Suprapubic skin (tissue), 4 donors: Measurements from ENCODE around the gene KIF4B. TPM values are rescaled to one million over a fixed set of nuclear protein-coding genes. Genes with fewer than 3 reads are reported as not detected.
A peak's percentile ranks its signal among the peaks of the same experiment; 100 is the strongest.
"Not testable (repeated sequence)": the region's sequence is repeated elsewhere in the genome, so short reads cannot be mapped to it uniquely, and the experiment has no call there.

Experiments
- DNase-seq, 2 donors: peaks; one replicate each; pipeline ENCODE4 v3.0.0-alpha.2; 2019; ENCODE audit warnings: low spot score in 2 of 2
- H3K27ac ChIP-seq: fragments of 200-600 bp; sonication (generic); one replicate; pipeline ENCODE4 v1.5.1; 2019
- H3K27me3 ChIP-seq: fragments of 200-600 bp; sonication (generic); one replicate; pipeline ENCODE4 v1.5.1; 2019
- H3K36me3 ChIP-seq: fragments of 200-600 bp; sonication (generic); one replicate; pipeline ENCODE4 v1.5.1; 2019
- H3K4me1 ChIP-seq: fragments of 200-600 bp; sonication (generic); one replicate; pipeline ENCODE4 v1.5.1; 2019
- H3K4me3 ChIP-seq: fragments of 200-600 bp; sonication (generic); one replicate; pipeline ENCODE4 v1.5.1; 2019; ENCODE audit warnings: mild to moderate bottlenecking
- H3K9me3 ChIP-seq: fragments of 200-600 bp; sonication (generic); one replicate; pipeline ENCODE4 v1.5.1; 2019
- EP300 ChIP-seq: sonication (generic); formaldehyde crosslinking; IDR thresholded peaks from one replicate; pipeline ENCODE4 v1.6.1; 2017; ENCODE audit warnings: antibody characterized with exemption
- POLR2A ChIP-seq, 2 donors: fragments of 450-650 bp; IDR thresholded peaks; one replicate each; pipeline ENCODE4 v1.6.1; 2017; ENCODE audit warnings: antibody characterized with exemption in 2 of 2, mild to moderate bottlenecking in 2 of 2, moderate library complexity in 2 of 2
- POLR2AphosphoS5 ChIP-seq, 3 donors: sonication (generic); formaldehyde crosslinking; IDR thresholded peaks; one replicate each; pipeline ENCODE4 v1.6.1; 2017; ENCODE audit warnings: antibody characterized with exemption in 3 of 3
- WGBS: methylation state at CpG from one replicate; pipeline ENCODE4 v1.1.5; 2018; 5-methylcytosine and 5-hydroxymethylcytosine counted together
- total RNA-seq, 4 donors: library from RNA; depleted of rRNA; stranded (reverse); fragments of >200 nt; gene quantifications; one replicate each; pipeline ENCODE4 v1.1.0, GENCODE V29; 2016
- TF ChIP-seq, protein P1 (sequence below), 2 donors: fragments of 200-600 bp in 1 of 2; fragments of 450-650 bp in 1 of 2; sonication (generic) in 1 of 2; IDR thresholded peaks; one replicate each; pipeline ENCODE4 v1.5.1; 2016 to 2019; ENCODE audit warnings: antibody characterized with exemption in 2 of 2, mild to moderate bottlenecking in 1 of 2, moderate library complexity in 1 of 2

The KIF4B gene
- total RNA-seq, 4 donors from 2014 or later: 0.72 TPM; not detected in 3

DNA sequence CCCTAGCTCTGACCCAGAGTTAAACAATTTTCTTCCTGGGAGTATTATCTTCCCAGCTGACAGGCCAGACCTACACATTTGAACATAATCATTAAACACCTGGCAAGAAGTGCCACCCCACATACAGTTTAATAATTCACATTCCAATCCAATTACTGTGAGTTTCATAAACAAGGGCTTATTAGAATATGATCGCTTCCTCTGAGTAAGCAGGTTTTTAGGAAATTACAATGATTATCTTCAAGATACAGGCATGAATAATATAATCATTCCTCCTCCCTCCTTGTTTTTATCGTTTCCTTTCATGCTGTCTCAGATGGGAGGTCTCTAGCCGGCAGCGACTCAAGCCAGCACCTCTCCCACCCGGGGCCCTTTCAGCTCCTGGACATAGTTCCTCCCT is 15.8 kb upstream of the KIF4B start:
- Histone ChIP-seq H3K27ac (no peak overlapping the region), H3K27me3 (no peaks in the 10 kb centered on the region)
- WGBS: 31% methylated on average over 5 of the region's 5 CpGs

DNA sequence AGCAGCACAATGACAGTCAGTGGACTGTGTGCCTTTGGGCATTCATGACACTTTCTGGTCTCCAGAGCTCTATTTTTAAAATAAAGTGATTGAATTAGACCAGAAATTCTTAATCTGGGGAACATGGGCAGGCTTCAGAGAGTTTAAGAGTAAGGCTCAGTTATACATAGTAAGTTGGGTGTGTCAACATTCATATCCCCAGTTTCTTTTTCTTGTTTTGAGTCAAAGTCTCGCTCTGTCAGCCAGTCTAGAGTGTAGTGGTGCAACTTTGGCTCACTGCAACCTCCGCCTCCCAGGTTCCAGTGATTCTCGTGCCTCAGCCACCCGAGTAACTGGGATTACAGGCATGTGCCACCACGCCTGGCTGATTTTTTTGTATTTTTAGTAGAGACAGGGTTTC is 13.7 kb upstream of the KIF4B start:
- TF ChIP-seq EP300 (no peak), POLR2A (IDR thresholded peaks at IDR 0.05) (no peak), POLR2AphosphoS5 (IDR thresholded peaks at IDR 0.05) (no peak)
- TF ChIP-seq, protein P1, sequence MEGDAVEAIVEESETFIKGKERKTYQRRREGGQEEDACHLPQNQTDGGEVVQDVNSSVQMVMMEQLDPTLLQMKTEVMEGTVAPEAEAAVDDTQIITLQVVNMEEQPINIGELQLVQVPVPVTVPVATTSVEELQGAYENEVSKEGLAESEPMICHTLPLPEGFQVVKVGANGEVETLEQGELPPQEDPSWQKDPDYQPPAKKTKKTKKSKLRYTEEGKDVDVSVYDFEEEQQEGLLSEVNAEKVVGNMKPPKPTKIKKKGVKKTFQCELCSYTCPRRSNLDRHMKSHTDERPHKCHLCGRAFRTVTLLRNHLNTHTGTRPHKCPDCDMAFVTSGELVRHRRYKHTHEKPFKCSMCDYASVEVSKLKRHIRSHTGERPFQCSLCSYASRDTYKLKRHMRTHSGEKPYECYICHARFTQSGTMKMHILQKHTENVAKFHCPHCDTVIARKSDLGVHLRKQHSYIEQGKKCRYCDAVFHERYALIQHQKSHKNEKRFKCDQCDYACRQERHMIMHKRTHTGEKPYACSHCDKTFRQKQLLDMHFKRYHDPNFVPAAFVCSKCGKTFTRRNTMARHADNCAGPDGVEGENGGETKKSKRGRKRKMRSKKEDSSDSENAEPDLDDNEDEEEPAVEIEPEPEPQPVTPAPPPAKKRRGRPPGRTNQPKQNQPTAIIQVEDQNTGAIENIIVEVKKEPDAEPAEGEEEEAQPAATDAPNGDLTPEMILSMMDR (IDR thresholded peaks at IDR 0.05): no peak
- Histone ChIP-seq H3K9me3 (no peaks in the 10 kb centered on the region), H3K36me3 (no peaks in the 10 kb centered on the region), H3K27me3 (no peaks in the 10 kb centered on the region), H3K4me3 (no peak overlapping the region), H3K4me1 (no peaks in the 10 kb centered on the region), H3K27ac (no peak overlapping the region)
- 97% methylated on average over 5 of the region's 5 CpGs for WGBS
- no peak for DNase-seq

More for the DNA sequence above, 15.8 kb upstream of the KIF4B start:
- DNase-seq: no peak
- no peaks in the 10 kb centered on the region for H3K4me1 ChIP-seq
- no peaks in the 10 kb centered on the region for H3K9me3 ChIP-seq
- H3K36me3 ChIP-seq: no peaks in the 10 kb centered on the region
- TF ChIP-seq, protein P1 (IDR thresholded peaks at IDR 0.05): no peak
- no peak for TF ChIP-seq POLR2AphosphoS5 (IDR thresholded peaks at IDR 0.05)
- TF ChIP-seq EP300: no peak
- TF ChIP-seq POLR2A (IDR thresholded peaks at IDR 0.05): no peak
- no peak overlapping the region for H3K4me3 ChIP-seq

DNA sequence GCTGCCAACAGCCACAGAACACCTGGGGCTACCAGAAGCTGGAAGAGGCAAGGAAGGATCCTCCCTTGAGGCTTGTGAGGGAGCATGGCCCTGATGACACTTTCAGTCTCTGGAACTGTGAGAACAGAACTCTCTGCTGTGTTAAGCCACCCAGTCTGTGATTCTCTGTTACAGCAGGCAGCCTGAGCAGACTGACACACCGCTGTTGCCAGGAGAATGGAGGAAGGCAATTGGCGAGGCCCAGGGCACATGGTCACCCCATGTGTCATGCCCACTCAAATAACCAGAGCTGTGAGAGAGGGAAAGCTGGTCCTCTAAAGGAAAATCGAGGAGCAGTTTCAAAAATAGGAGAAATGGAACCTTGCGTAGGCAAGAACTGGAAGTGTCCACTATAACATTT is 12.0 kb upstream of the KIF4B start:
- WGBS: 92% methylated on average over 4 of the region's 4 CpGs
- H3K4me3 ChIP-seq: no peak overlapping the region
- DNase-seq: no peak
- no peaks in the 10 kb centered on the region for H3K27me3 ChIP-seq
- no peaks in the 10 kb centered on the region for H3K4me1 ChIP-seq
- no peaks in the 10 kb centered on the region for H3K36me3 ChIP-seq
- H3K27ac ChIP-seq: no peak overlapping the region
- H3K9me3 ChIP-seq: no peaks in the 10 kb centered on the region
- TF ChIP-seq EP300: no peak
- no peak for TF ChIP-seq POLR2AphosphoS5 (IDR thresholded peaks at IDR 0.05)
- TF ChIP-seq POLR2A (IDR thresholded peaks at IDR 0.05): no peak
- TF ChIP-seq, protein P1 (IDR thresholded peaks at IDR 0.05): no peak

DNA sequence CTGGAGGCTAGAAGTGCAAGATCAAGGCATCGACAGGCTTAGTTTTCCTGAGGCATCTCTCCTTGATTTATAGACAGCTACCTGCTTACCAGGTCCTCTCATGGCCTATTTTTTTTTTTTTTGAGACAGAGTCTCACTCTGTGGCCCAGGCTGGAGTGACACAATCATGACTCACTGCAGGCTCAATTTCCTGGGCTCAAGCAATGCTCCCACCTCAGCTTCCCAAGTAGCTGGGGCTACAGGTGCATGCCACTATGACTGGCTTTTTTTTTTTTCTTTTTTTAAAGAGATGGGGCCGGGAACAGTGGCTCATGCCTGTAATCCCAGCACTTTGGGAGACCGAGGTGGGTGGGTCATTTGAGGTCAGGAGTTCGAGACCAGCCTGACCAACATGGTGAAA is 10.8 kb upstream of the KIF4B start:
- not testable (repeated sequence) for H3K27ac ChIP-seq, H3K4me3 ChIP-seq, H3K36me3 ChIP-seq, H3K4me1 ChIP-seq, H3K27me3 ChIP-seq, DNase-seq, H3K9me3 ChIP-seq
- 82% methylated on average over 4 of the region's 4 CpGs for WGBS

DNA sequence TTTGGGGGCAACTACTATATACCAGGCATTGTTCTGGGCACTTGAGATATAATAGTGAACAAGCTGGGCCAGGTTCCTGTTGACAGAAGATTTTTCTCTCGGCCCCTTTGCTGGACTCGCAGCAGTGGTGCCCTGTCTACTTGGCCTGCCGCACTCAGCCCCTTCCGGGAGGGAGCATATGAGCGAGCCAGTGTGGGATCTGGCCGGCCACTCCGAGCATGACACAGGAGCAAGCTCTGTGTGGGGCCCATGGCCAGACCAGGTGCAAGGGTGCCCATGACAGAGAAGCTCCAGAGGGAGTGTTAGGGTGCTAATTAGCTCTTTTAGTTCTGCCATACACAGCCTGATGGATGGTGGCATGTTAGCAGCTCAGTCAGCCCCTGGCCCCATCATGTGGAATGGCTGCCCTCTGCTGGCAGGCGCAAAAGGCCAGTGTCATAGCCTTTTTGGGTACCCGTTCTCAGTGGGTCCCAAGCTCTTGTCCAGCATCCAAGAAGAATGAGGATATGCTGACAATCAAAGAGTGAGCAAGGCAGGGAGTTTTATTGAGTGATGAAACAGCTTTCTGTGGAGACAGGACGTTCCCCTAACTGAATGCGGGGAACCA is 9.3 kb upstream of the KIF4B start:
- H3K36me3 ChIP-seq: no peaks in the 10 kb centered on the region
- 76% methylated on average over 11 of the region's 11 CpGs for WGBS
- no peak overlapping the region for H3K27ac ChIP-seq
- H3K9me3 ChIP-seq: no peaks in the 10 kb centered on the region
- no peaks in the 10 kb centered on the region for H3K27me3 ChIP-seq
- no peaks in the 10 kb centered on the region for H3K4me1 ChIP-seq
- TF ChIP-seq, protein P1 (IDR thresholded peaks at IDR 0.05): peak in 1 of 2 donors; percentile 20
- no peak for TF ChIP-seq POLR2A (IDR thresholded peaks at IDR 0.05)
- no peak for TF ChIP-seq POLR2AphosphoS5 (IDR thresholded peaks at IDR 0.05)
- TF ChIP-seq EP300: no peak
- no peak for DNase-seq
- H3K4me3 ChIP-seq: no peak overlapping the region

DNA sequence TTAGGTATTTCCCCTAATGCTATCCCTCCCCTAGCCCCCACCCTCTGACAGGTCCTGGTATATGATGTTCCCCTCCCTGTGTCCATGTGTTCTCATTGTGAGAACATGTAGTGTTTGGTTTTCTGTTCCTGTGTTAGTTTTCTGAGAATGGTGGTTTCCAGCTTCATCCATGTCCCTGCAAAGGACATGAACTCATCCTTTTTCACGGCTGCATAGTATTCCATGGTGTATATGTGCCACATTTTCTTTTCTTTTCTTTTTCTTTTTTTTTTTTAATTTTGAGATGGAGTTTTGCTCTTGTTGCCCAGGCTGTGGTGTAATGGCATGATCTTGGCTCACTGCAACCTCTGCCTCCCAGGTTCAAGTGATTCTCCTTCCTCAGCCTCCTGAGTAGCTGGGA is 7.3 kb upstream of the KIF4B start:
- DNase-seq: not testable (repeated sequence)
- WGBS: 100% methylated on average over 1 of the region's 1 CpG

More for the DNA sequence above, 7.3 kb upstream of the KIF4B start:
- H3K9me3 ChIP-seq, H3K36me3 ChIP-seq, H3K4me3 ChIP-seq, H3K27me3 ChIP-seq, H3K4me1 ChIP-seq, H3K27ac ChIP-seq: not testable (repeated sequence)
